ENCODE measurements around the gene RBPJ. TPM values are rescaled to one million over a fixed set of nuclear protein-coding genes. Genes with fewer than 3 reads are reported as not detected.

Gene RBPJ
- total RNA-seq, 2 experiments from 2014 or later, result 39.9 to 61.1 TPM

DNA sequence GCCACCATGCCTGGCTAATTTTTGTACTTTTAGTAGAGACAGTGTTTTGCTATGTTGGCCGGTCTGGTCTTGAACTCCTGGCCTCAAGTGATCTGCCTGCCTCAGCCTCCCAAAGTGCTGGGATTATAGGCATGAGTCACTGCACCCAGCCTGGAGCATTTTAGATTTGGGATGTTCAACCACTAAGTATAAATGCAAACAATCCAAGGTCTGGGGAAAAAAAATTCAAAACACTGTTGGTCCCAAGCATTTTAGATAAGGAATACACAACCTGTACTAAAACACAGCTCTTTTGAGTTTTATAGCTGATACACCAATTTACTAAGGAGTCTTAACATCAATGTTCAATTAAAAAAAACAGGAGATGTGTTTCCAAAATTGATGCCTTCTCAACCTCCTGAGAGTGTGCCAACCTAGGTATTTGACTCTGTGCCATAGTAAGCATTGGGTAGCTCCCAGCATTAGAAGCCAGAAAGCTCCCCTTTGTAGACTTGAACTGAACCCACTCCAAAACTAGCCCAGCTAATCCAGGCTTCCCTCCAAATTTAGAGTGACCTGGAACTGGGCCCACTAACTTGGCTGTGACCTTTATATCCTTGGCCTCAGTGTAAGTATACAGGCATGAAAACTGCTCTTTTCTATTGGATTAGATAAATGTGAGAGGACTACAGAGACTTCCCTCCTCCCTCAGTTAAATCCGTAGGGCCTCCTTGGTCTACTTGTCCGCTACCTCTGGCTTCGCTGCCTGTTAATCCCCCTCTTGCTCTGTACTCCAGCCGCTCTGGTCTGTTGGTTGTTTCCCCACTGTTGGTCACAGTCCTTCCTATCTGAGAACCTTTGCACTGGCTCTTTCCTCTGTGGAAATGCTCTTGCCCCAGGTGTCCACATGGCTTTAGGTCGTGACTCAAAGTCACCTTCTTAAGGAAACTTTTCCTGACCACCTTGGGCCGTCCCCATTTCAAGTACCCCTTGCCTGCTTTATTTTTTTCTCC, 91.9 kb downstream of the RBPJ start:
- POLR2A ChIA-PET, result interaction anchor here (0.7 kb wide), 1 partner anchor 85 kb away, joined by 3 read pairs; no protein-coding TSS in a partner anchor
- intact Hi-C loops (cut with micrococcal nuclease; ENCODE audit: unreplicated experiment), result no loop called here

DNA sequence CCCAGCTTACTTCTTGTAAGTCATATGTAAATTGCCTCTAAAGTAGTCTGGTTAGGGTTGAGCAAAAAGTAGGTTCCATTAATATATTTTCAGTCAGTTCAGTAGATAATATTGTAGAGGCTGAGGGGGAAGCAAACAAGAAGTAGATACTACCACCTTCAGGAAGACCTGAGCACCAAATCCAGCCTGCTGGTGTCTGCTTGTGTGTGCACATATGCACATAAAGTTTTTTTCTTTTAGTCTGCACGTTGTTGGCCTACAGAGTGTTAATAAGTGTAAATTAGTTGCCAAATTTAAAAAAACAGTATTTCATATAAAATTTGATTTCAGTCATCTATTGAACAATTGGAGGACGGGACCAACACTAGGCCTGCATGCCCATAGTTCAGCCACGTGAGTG, 92.8 kb downstream of the RBPJ start:
- ChIA-PET POLR2A (no interaction called here), CTCF (ENCODE audit: unreplicated experiment) (no interaction called here)
- Histone ChIP-seq H3K4me2 (ENCODE audit: low read length) (no peak overlapping the region), H3K27ac (ENCODE audit: low read depth, low read length, poor library complexity, severe bottlenecking) (no peak overlapping the region), H3K4me3 (ENCODE audit: low read depth, low read length, poor library complexity, severe bottlenecking) (no peak overlapping the region), H3K36me3 (ENCODE audit: insufficient read depth, low read length) (peaks cover 45% of the 10 kb centered on the region), H3K9me2 (ENCODE audit: insufficient read depth, low read length) (no peaks in the 10 kb centered on the region), H3K4me1 (ENCODE audit: insufficient read depth, low read length, poor library complexity, severe bottlenecking) (peaks cover 7% of the 10 kb centered on the region), H4K20me1 (ENCODE audit: insufficient read depth, low read length) (no peaks in the 10 kb centered on the region), H2AFZ (ENCODE audit: low read length) (no peak overlapping the region), H3K9me3 (ENCODE audit: low read length) (no peaks in the 10 kb centered on the region), H3K79me2 (ENCODE audit: insufficient read depth, low read depth, low read length) (no peaks in the 10 kb centered on the region)
- no TSS peak for BruUV-seq (replicated peaks)
- intact Hi-C loops (cut with micrococcal nuclease; ENCODE audit: unreplicated experiment), result no loop called here
- TF ChIP-seq EZH2phosphoT487 (IDR thresholded peaks at IDR 0.05; ENCODE audit: borderline replicate concordance, low read depth, low read length), result no peak
- TF ChIP-seq, protein P1, sequence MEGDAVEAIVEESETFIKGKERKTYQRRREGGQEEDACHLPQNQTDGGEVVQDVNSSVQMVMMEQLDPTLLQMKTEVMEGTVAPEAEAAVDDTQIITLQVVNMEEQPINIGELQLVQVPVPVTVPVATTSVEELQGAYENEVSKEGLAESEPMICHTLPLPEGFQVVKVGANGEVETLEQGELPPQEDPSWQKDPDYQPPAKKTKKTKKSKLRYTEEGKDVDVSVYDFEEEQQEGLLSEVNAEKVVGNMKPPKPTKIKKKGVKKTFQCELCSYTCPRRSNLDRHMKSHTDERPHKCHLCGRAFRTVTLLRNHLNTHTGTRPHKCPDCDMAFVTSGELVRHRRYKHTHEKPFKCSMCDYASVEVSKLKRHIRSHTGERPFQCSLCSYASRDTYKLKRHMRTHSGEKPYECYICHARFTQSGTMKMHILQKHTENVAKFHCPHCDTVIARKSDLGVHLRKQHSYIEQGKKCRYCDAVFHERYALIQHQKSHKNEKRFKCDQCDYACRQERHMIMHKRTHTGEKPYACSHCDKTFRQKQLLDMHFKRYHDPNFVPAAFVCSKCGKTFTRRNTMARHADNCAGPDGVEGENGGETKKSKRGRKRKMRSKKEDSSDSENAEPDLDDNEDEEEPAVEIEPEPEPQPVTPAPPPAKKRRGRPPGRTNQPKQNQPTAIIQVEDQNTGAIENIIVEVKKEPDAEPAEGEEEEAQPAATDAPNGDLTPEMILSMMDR (conservative IDR thresholded peaks at IDR 0.05; ENCODE audit: low read length), result peak; percentile 44; the same call in 1 of the 2 replicates
- DNase-seq (ENCODE audit: low spot score), result no peak

More for the DNA sequence above, 91.9 kb downstream of the RBPJ start:
- Histone ChIP-seq H3K4me1 (ENCODE audit: insufficient read depth, low read length, poor library complexity, severe bottlenecking) (peaks cover 7% of the 10 kb centered on the region), H3K4me3 (ENCODE audit: low read depth, low read length, poor library complexity, severe bottlenecking) (no peak overlapping the region), H2AFZ (ENCODE audit: low read length) (no peak overlapping the region), H3K9me2 (ENCODE audit: insufficient read depth, low read length) (no peaks in the 10 kb centered on the region), H3K4me2 (ENCODE audit: low read length) (no peak overlapping the region), H3K79me2 (ENCODE audit: insufficient read depth, low read depth, low read length) (no peaks in the 10 kb centered on the region), H3K27ac (ENCODE audit: low read depth, low read length, poor library complexity, severe bottlenecking) (no peak overlapping the region), H4K20me1 (ENCODE audit: insufficient read depth, low read length) (no peaks in the 10 kb centered on the region), H3K36me3 (ENCODE audit: insufficient read depth, low read length) (peaks cover 54% of the 10 kb centered on the region), H3K9me3 (ENCODE audit: low read length) (no peaks in the 10 kb centered on the region)
- no TSS peak for BruUV-seq (replicated peaks)
- no peak for DNase-seq (ENCODE audit: low spot score)
- TF ChIP-seq, protein P1 (conservative IDR thresholded peaks at IDR 0.05; ENCODE audit: low read length), result no peak
- no peak for TF ChIP-seq EZH2phosphoT487 (IDR thresholded peaks at IDR 0.05; ENCODE audit: borderline replicate concordance, low read depth, low read length)
- CTCF ChIA-PET (ENCODE audit: unreplicated experiment), result interaction anchor here (0.5 to 0.9 kb wide), 2 partner anchors 13 to 82 kb away, joined by 3 to 5 read pairs; no protein-coding TSS in a partner anchor

DNA sequence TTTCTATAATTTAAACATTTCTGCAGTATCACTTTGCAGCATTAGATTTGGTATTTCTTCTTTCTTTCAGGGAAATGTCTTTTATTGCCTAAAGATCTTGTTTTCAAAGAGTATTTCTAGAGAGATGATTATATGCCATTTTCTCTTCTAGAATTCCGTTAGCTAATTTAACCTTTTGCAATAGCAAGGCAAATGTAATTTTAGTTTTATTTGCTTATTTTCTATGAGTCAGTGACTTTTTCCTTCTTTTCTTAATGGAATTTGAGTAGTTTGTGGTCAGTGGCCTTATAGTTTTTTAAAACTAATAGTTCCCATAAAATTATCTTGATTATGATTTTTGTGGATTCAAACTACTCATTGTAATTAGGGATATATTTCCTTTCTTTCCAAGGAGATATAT, 97.3 kb downstream of the RBPJ start:
- TF ChIP-seq, protein P1 (conservative IDR thresholded peaks at IDR 0.05; ENCODE audit: low read length), result no peak
- no peak for TF ChIP-seq EZH2phosphoT487 (IDR thresholded peaks at IDR 0.05; ENCODE audit: borderline replicate concordance, low read depth, low read length)
- Histone ChIP-seq H4K20me1 (ENCODE audit: insufficient read depth, low read length) (no peaks in the 10 kb centered on the region), H3K79me2 (ENCODE audit: insufficient read depth, low read depth, low read length) (no peaks in the 10 kb centered on the region), H3K9me2 (ENCODE audit: insufficient read depth, low read length) (no peaks in the 10 kb centered on the region), H3K4me2 (ENCODE audit: low read length) (no peak overlapping the region), H3K27ac (ENCODE audit: low read depth, low read length, poor library complexity, severe bottlenecking) (no peak overlapping the region), H2AFZ (ENCODE audit: low read length) (no peak overlapping the region), H3K36me3 (ENCODE audit: insufficient read depth, low read length) (peaks cover 58% of the 10 kb centered on the region), H3K9me3 (ENCODE audit: low read length) (no peaks in the 10 kb centered on the region), H3K4me1 (ENCODE audit: insufficient read depth, low read length, poor library complexity, severe bottlenecking) (no peaks in the 10 kb centered on the region), H3K4me3 (ENCODE audit: low read depth, low read length, poor library complexity, severe bottlenecking) (no peak overlapping the region)
- no TSS peak for BruUV-seq (replicated peaks)
- DNase-seq (ENCODE audit: low spot score), result no peak
- POLR2A ChIA-PET, result interaction anchor here (0.6 to 2.4 kb wide), 2 partner anchors 11 to 610 kb away, joined by 4 to 9 read pairs; no protein-coding TSS in a partner anchor
- intact Hi-C loops (cut with micrococcal nuclease; ENCODE audit: unreplicated experiment), result no loop called here
- CTCF ChIA-PET (ENCODE audit: unreplicated experiment), result no interaction called here
